GM18907 (cell line): ENCODE measurements around the gene LATS2.

ENCODE experiments used
- ATAC-seq: cut with Tn5 transposase; IDR thresholded peaks from one replicate; pipeline ENCODE4 v1.9.1; 2021; ENCODE audit warnings: mild to moderate bottlenecking, moderate library complexity; ENCODE audit not compliant: unreplicated experiment

The LATS2 gene

GRCh38 chr13:21048901-21049698, 12.3 kb downstream of the LATS2 start:
- ATAC-seq = no peak

DNA sequence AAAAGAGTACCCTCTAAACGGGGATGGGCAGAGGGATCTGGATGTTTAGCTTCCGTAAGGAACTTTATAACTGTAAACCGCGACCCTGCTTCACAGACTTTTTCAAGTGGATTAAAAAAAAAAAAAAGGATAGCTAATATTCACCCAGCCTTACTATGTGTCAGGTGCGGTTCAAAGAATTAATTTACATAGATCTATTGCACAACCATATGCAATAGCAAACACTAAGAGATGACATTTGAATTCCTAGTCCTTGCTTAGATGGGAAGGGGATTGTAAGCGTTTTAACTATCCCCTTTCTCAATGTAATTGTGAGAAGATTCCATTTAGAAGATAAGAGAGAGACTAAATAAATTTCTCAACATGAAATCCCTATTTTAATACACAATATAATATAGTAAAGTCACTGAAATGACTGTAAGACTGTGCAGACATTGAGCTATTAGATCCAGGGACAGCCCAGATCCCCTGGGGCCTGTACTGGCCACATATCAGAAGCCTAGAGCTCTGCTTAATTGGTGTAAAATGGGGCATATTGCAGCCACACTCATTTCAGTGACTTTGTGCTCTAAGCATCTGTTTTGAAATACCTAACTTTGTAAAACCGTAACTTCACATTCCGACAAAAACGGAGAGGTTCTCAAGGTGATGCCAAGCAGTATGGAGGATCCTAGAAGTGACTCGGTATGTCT, 13.6 kb downstream of the LATS2 start:
- no peak for ATAC-seq

DNA sequence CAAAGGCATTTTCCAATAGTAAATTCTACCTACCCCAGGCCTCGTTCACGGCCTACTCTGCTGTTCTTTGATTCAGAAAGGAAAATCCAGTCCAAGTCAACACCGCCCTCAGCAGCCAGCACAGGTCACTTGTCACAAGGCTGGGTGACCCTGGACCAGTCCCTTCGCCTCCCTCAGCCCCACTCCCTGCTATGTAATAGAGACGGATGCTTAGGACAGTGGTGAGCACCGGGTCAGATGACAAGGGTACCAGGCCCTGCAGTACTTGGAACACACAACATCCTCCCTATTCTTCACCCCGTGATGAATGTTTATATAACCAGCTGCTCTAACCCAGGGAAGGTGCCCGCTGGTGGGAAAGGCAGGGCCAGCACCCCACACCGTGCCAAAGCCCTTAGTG, 14.3 kb downstream of the LATS2 start:
- ATAC-seq = no peak

DNA sequence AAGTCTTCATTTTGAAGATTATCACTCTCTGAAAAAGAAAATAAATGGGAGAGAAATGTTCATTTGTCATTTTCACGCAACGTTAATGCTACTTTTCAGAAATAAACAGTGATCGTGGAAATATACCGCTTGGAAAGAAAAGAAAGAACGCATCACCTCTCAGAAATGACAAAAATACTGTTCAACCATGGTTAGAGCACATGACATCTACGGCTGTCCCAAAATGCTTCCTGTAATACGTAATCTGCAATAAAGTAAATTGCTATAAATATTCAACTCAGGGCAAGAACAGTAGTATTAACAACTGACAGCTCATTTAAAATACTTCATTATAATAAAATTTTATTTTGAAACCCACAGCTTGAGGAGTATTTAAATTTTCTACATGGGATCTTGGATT, 15.2 kb downstream of the LATS2 start:
- no peak for ATAC-seq

- ATAC-seq = no peak
Observed at GRCh38 chr13:21045100-21045499, 16.3 kb downstream of the LATS2 start.

- ATAC-seq = no peak
Observed at GRCh38 chr13:21043898-21044297, 17.5 kb downstream of the LATS2 start.

GRCh38 chr13:21040120-21040826, 21.1 kb downstream of the LATS2 start:
- no peak for ATAC-seq

GRCh38 chr13:21039097-21039800, 22.1 kb downstream of the LATS2 start:
- ATAC-seq = no peak

- no peak for ATAC-seq
Observed at GRCh38 chr13:21037656-21038055, 23.7 kb downstream of the LATS2 start.

DNA sequence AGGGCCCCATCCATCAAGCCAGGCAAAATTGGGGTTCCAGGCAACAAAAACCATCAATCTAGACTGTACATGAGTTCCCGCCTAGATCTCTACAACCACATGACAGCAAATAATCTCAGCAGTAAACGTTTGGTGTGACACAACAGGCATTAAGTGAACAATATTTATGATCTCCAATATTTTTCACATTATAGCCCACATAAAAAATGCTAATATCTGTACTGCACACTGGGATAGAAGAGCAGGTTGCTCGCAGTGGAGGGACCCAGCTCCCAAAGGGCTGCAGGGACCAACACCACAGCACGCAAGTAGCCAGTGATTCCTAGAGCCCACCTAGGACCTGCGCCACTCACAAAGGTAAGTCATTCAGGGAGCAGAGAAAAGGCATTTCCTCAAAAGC, 25.9 kb downstream of the LATS2 start:
- ATAC-seq = no peak

DNA sequence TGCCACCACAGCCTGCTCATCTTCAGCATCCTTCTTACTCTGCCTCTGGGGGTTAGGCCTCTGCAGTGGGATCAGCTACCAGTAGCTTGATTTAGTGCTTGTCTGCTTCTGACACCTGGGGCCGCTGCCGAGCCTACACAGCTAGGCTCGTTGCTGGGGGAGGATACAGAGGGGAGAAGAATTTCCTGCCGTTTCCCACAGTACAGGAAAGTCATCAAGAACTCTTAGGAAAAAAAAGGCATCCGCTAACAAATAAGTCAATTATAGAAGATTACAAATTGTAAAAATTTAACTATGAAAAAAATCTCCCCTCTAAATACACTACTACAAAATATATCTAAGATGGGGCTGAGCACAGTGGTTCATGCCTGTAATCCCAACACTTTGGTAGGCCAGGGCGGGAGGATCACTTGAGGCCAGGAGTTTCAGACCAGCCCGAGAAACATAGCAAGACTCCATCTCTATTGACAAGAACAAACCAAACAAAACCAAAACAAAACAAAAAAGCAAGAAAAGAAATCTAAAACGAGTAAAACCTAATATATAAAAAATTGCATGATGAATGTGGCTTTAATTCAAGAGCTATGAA, 26.7 kb downstream of the LATS2 start:
- peak; percentile 64 for ATAC-seq

- peak; percentile 10 for ATAC-seq
Observed at GRCh38 chr13:21033856-21034602, 27.4 kb downstream of the LATS2 start.

DNA sequence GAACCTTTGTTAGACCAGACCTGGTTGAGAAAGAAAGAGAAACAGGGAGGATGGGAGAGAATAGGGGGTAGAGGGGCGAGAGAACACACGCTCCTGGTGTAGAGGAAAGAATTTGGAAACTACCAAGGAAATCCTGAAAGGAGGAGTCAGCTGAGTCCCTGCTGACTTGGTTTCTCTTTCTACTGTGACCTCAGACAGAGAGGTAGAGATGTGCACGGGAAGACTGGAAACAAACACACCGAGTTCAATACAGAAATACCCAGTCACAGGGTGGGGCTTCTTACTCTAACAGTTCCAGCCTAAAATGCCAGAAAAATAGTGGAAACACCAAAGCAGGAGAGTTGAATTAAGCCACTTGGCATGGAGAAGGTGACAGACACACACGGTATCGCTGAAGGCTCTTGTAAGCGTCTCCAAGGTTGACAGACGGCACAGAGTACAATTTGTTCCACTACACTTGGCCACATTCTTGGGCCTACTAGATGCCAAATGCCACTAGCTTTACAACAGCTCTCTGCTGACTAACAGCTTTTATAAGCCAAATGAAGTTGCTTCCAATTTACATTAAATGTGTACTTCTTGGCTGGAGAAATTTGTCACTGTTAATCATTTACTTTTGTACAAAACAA, 28.1 kb downstream of the LATS2 start:
- ATAC-seq = no peak

GRCh38 chr13:21032656-21033055, 28.7 kb downstream of the LATS2 start:
- ATAC-seq = no peak

DNA sequence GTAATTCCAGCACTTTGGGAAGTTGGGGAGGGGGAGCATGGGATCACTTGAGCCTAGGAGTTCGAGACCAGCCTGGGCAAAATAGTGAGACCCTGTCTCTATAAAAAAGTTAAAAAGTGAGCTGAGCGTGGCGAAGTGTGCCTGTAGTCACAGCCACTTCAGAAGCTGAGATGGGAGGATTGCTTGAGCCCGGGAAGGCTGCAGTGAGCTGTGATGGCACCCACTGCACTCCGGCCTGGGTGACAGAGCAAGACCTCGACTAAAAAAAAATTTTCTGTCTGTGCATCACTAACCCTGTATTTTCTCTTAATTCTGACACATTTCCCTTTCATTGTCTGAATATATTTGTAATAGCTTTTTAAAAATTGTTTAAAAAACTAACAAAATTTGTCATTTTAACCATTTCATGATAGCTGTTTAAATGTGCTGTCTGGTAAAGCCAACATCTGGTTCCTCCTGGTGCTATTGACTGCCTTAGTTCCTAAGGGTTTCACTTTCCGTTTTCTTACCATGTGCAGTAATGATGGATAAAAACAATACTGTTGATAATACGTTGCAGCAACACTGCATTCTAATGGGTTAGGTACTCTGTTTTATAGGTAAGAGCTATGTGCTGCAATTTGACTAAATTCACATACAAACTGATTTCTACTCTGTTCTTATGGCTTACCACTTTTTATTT, 29.7 kb downstream of the LATS2 start:
- ATAC-seq = no peak

GRCh38 chr13:21025539-21025938, 35.8 kb downstream of the LATS2 start:
- ATAC-seq = no peak

DNA sequence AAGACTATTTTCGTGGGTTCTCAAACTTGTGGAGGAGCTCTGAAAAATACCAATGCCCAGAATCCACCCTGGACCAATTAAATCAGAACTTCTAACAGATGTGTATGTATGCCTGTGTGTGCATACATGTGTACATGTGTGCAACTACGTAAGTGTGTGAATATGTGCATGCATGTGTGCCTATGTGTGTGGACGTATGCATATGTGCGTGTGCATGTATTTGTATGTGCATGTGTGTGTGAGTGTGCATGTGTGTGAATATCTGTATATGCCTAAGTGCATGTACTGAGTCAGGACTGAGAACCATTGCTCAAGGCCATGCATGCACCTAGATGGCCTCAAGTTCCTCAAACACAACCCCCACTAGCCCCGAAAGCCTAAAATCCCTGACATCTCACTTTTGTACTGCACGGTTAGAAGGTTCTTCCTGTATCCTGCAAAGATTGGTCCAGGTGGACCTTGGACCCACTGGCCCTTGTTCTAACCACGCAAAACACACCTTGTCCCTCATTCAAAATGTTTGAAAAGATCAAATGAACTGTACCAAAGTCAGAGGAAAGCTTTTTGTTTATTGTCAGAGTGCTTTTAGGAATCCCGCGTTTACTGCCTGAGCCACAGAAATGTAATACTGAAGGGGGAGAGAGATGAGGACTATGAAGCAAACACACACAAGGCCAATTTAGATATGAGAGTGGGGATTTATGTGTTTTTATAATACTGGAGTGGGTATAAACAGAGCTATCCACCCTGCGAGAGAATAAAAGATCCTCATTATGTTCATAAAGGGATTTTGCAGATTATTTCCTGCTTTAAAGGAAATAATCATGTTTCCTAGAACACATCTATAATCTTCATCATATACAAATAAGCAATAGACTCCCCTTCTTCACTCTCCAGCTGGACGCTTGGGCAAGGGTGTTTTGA, 39.1 kb downstream of the LATS2 start:
- no peak for ATAC-seq

- ATAC-seq = no peak
Observed at GRCh38 chr13:21020581-21020980, 40.8 kb downstream of the LATS2 start.
